Mucosa of descending colon (tissue), 3 donors: ENCODE measurements around the gene FABP6. TPM values are rescaled to one million over a fixed set of nuclear protein-coding genes. Genes with fewer than 3 reads are reported as not detected.

Source experiments
- ATAC-seq: fragments of 200-7000 bp; cut with Tn5 transposase; one replicate; pipeline ENCODE4 v1.9.1; 2020; ENCODE audit warnings: mild to moderate bottlenecking, moderate library complexity
- DNase-seq, 3 donors: peaks; one replicate each; pipeline ENCODE4 v3.0.0-alpha.2; 2020
- H3K36me3 ChIP-seq: fragments of 200-600 bp; one replicate; pipeline ENCODE4 v1.8.0; 2021; ENCODE audit warnings: low read depth, mild to moderate bottlenecking
- H3K4me1 ChIP-seq: fragments of 200-600 bp; one replicate; pipeline ENCODE4 v1.8.0; 2021; ENCODE audit warnings: low read depth, mild to moderate bottlenecking
- H3K4me3 ChIP-seq: fragments of 200-600 bp; one replicate; pipeline ENCODE4 v1.8.0; 2021; ENCODE audit warnings: mild to moderate bottlenecking
- H3K9me3 ChIP-seq: fragments of 200-600 bp; one replicate; pipeline ENCODE4 v1.8.0; 2021; ENCODE audit warnings: mild to moderate bottlenecking
- intact Hi-C, 2 donors: fragments of 100-400 bp; cut with DNase I in 1 of 2; cut with micrococcal nuclease in 1 of 2; formaldehyde crosslinking; loops; one replicate each; pipeline versions ENCODE4 v1.11.0 to v1.11.1; 2022; cut with DNase I, micrococcal nuclease
- total RNA-seq, 3 donors: library from RNA; stranded (reverse); fragmentation: NEBNext Ultra II Directional in 2 of 3; extraction: Animal tissue kit (Norgen Biotek cat#: 25700) in 2 of 3; gene quantifications; one replicate each; pipeline versions ENCODE4 v1.2.1 to v1.2.4, GENCODE V29; 2021 to 2023
- TF ChIP-seq, protein P1 (sequence below): fragments of 200-600 bp; IDR thresholded peaks from one replicate; pipeline ENCODE4 v1.8.0; 2022; ENCODE audit warnings: antibody characterized with exemption, mild to moderate bottlenecking
- donor health status: DM: no; HTN: no; CAD: no; lungs with moderate emphysema.
- donor health status: DM: no; HTN: no; CAD: no.
- donor health status: DM: no; HTN: yes; CAD: no.

Gene FABP6
- total RNA-seq, 3 donors from 2014 or later = not detected

DNA sequence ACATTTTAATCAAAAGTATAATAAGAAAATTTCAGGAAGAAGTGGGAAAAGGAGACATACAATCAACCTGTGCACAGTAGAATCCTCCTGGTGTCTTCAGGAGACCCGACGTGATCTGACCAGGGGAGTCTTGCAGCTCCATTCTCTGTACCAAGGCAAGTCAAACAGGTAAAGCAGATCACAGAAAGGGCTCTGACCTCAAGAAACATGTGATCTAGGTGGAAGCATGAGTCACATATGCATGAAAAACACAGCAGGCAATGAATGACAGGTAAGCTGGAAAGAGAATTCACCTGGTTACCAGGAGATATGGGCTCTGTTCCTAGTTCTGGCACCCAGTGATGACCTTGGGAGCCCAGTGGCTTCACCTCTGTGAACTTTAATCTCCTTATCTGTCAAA, 19.4 kb upstream of the FABP6 start:
- intact Hi-C loops = no loop called here
- DNase-seq (peak in 1 of 3 donors; percentile 10), ATAC-seq (peak; percentile 82)
- no peaks in the 10 kb centered on the region for H3K9me3 ChIP-seq
- H3K4me1 ChIP-seq = no peaks in the 10 kb centered on the region
- TF ChIP-seq, protein P1, sequence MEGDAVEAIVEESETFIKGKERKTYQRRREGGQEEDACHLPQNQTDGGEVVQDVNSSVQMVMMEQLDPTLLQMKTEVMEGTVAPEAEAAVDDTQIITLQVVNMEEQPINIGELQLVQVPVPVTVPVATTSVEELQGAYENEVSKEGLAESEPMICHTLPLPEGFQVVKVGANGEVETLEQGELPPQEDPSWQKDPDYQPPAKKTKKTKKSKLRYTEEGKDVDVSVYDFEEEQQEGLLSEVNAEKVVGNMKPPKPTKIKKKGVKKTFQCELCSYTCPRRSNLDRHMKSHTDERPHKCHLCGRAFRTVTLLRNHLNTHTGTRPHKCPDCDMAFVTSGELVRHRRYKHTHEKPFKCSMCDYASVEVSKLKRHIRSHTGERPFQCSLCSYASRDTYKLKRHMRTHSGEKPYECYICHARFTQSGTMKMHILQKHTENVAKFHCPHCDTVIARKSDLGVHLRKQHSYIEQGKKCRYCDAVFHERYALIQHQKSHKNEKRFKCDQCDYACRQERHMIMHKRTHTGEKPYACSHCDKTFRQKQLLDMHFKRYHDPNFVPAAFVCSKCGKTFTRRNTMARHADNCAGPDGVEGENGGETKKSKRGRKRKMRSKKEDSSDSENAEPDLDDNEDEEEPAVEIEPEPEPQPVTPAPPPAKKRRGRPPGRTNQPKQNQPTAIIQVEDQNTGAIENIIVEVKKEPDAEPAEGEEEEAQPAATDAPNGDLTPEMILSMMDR = no peak
- H3K36me3 ChIP-seq = no peaks in the 10 kb centered on the region
- no peak overlapping the region for H3K4me3 ChIP-seq

DNA sequence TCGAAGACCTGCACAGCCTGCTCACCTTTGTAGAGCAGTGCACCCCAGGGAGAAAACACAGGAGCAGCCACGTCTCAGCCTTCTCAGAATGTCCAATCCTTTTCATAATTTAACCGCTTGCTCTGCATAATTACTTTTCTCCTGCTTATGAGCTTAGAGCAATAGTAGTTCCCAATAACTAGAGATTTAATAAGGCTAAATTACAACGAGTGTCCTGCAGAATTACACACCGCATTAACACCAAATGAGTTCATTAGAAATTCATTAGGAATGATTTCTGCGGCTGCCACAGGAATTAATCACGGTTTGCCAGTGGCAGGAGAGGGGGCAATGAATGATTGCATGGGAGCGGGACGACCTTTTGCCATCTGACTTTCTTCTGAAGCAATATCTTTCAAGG, 18.7 kb upstream of the FABP6 start:
- DNase-seq (no peak), ATAC-seq (no peak)
- Histone ChIP-seq H3K4me1 (no peaks in the 10 kb centered on the region), H3K36me3 (no peaks in the 10 kb centered on the region), H3K4me3 (no peak overlapping the region), H3K9me3 (no peaks in the 10 kb centered on the region)
- intact Hi-C loops = no loop called here
- TF ChIP-seq, protein P1 = no peak

DNA sequence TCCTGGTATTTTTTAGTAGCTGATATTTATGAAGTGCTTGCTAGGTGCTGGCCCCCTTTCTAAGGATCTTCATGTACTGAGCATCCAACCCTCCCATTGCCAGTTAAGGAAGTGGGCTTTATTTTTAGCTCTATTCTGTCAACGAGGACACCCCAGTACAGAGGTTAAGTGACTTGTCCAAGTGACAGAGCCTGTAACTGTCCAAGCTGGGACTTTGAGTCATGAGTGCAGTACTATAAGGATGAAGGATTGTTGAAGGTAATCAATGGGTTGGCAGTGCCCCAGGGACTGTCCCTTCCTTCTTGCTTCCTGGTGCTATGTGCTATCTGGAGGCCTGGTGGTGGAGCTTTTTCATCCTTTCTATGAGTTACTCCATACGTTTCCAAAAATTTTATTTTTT, 18.0 kb upstream of the FABP6 start:
- H3K36me3 ChIP-seq = no peaks in the 10 kb centered on the region
- H3K4me3 ChIP-seq = no peak overlapping the region
- no peaks in the 10 kb centered on the region for H3K9me3 ChIP-seq
- intact Hi-C loops = no loop called here
- peak; percentile 84 for ATAC-seq
- TF ChIP-seq, protein P1 = no peak
- DNase-seq = peak in 1 of 3 donors; percentile 19
- no peaks in the 10 kb centered on the region for H3K4me1 ChIP-seq

DNA sequence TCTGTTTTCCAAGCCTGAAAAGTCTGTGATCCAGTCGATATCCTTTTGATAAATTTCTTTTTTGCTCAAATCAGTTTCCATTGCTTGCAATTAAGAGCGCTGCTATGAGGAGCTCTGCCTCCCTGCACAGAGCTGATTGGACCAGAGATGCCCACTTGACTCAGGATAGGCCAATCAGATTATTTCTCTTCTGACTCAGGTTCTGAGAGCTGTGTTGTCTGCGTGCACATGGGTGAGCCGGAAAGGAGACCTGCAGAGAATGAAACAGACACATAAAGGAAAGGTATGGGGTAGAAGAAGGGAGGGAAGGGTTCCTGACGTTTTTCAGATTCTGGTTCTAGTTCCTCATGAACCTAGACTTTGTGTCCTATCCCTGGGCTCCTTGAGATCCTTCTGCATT, 15.8 kb upstream of the FABP6 start:
- TF ChIP-seq, protein P1 = no peak

DNA sequence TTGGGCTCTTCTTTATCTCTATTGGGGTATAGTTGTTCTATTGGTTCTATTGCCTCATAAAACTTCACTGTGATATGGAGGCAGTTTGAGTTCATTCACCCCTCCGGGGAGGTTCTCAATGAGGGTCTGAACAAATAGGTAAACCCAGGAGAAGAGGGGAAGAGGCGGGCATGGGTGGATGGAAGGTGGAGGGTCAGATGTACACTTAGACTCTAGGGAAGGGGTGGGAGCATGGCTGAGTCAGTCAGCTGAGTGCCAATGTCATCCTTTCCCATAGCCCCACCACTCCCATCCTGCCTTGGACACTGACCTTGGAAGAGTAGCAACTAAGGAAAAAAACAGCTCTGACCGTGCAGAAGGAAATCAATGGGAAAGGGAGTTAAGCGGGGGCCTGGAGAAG, 9.9 kb upstream of the FABP6 start:
- DNase-seq (no peak), ATAC-seq (no peak)
- H3K4me3 ChIP-seq = no peak overlapping the region
- TF ChIP-seq, protein P1 = no peak
- no peaks in the 10 kb centered on the region for H3K36me3 ChIP-seq
- intact Hi-C loops = no loop called here
- no peaks in the 10 kb centered on the region for H3K4me1 ChIP-seq
- no peaks in the 10 kb centered on the region for H3K9me3 ChIP-seq

More for the DNA sequence above, 15.8 kb upstream of the FABP6 start:
- ATAC-seq = no peak
- no peaks in the 10 kb centered on the region for H3K36me3 ChIP-seq
- DNase-seq = no peak
- H3K4me3 ChIP-seq = no peak overlapping the region
- H3K9me3 ChIP-seq = no peaks in the 10 kb centered on the region
- no peaks in the 10 kb centered on the region for H3K4me1 ChIP-seq
- intact Hi-C loops = no loop called here

DNA sequence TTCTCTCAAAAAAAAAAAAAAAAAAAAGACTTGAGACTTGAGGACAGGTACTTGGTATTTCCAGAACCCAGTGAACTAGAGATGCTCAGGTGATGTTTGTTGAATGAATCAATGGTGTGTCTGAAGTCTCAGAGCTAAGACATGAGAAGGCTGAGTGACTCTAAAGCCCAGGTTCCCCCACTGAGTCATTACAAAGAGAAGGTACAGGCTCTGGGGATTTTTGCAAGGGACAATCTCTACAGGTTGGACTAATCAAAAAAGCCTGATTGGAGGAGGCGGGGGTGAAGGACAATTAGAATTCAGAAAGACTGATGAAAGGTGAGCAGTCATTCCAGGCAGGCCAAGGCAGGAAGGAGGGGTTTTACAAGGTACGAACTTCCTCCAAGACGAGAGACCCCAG, 8.2 kb upstream of the FABP6 start:
- H3K4me3 ChIP-seq = no peak overlapping the region
- DNase-seq (no peak), ATAC-seq (no peak)
- intact Hi-C loops = no loop called here
- TF ChIP-seq, protein P1 = no peak
- H3K36me3 ChIP-seq = no peaks in the 10 kb centered on the region
- no peaks in the 10 kb centered on the region for H3K9me3 ChIP-seq
- H3K4me1 ChIP-seq = no peaks in the 10 kb centered on the region
